SK-N-SH treated with all-trans-retinoic acid at 6 μM for 48 hours (cell line): Measurements from ENCODE around the gene RESF1.

ENCODE experiments used
- ATAC-seq: fragments of 200-7000 bp; cut with Tn5 transposase; 3 replicates; pipeline ENCODE4 v1.9.1; 2020; ENCODE audit warnings: mild to moderate bottlenecking, moderate library complexity
- ARNTL ChIP-seq: fragments of 450-650 bp; formaldehyde crosslinking; IDR thresholded peaks from 2 replicates; pipeline ENCODE4 v1.5.0; 2020; ENCODE audit warnings: low read depth, mild to moderate bottlenecking, moderate library complexity, borderline replicate concordance
- BACH2 ChIP-seq: fragments of 250-450 bp; sonication (Bioruptor Pico); IDR thresholded peaks from 2 replicates; pipeline ENCODE4 v1.9.0; 2021; ENCODE audit warnings: mild to moderate bottlenecking, borderline replicate concordance
- CSDC2 ChIP-seq: fragments of 250-450 bp; sonication (Bioruptor Pico); IDR thresholded peaks from 2 replicates; pipeline ENCODE4 v1.5.0; 2020; ENCODE audit warnings: mild to moderate bottlenecking, moderate library complexity
- ESRRG ChIP-seq: fragments of 250-450 bp; sonication (Bioruptor Pico); IDR thresholded peaks from 2 replicates; pipeline ENCODE4 v1.6.1; 2021; ENCODE audit warnings: mild to moderate bottlenecking
- GLIS3 ChIP-seq: fragments of 250-450 bp; sonication (Bioruptor Pico); IDR thresholded peaks from 2 replicates; pipeline ENCODE4 v1.5.0; 2020; ENCODE audit warnings: mild to moderate bottlenecking, moderate library complexity
- ISL1 ChIP-seq: fragments of 250-450 bp; sonication (Bioruptor Pico); IDR thresholded peaks from 2 replicates; pipeline ENCODE4 v2.1.2; 2022; ENCODE audit warnings: mild to moderate bottlenecking, moderate library complexity
- OSR1 ChIP-seq: fragments of 250-450 bp; sonication (Bioruptor Pico); IDR thresholded peaks from 2 replicates; pipeline ENCODE4 v1.8.0; 2022; ENCODE audit warnings: moderate library complexity, mild to moderate bottlenecking, inconsistent platforms
- PPARA ChIP-seq: fragments of 250-450 bp; sonication (Bioruptor Pico); IDR thresholded peaks from 2 replicates; pipeline ENCODE4 v1.5.0; 2020; ENCODE audit warnings: mild to moderate bottlenecking, borderline replicate concordance
- RARB ChIP-seq: fragments of 250-450 bp; sonication (Bioruptor Pico); IDR thresholded peaks from 2 replicates; pipeline ENCODE4 v1.8.0; 2021; ENCODE audit warnings: mild to moderate bottlenecking, moderate library complexity
- SNAI2 ChIP-seq: fragments of 250-450 bp; sonication (Bioruptor Pico); IDR thresholded peaks from 2 replicates; pipeline ENCODE4 v1.5.0; 2020; ENCODE audit warnings: mild to moderate bottlenecking, moderate library complexity
- TCF4 ChIP-seq: fragments of 250-450 bp; sonication (Bioruptor Pico); IDR thresholded peaks from 2 replicates; pipeline ENCODE4 v1.8.0; 2021; ENCODE audit warnings: mild to moderate bottlenecking, moderate library complexity, borderline replicate concordance
- TOX ChIP-seq: fragments of 250-450 bp; sonication (Bioruptor Pico); IDR thresholded peaks from 2 replicates; pipeline ENCODE4 v1.8.0; 2021; ENCODE audit warnings: mild to moderate bottlenecking, moderate library complexity, borderline replicate concordance
- ZC3H10 ChIP-seq: fragments of 250-450 bp; sonication (Bioruptor Pico); IDR thresholded peaks from 2 replicates; pipeline ENCODE4 v1.5.1; 2021; ENCODE audit warnings: mild to moderate bottlenecking, moderate library complexity
- ZFP3 ChIP-seq: fragments of 250-450 bp; sonication (Bioruptor Pico); IDR thresholded peaks from 2 replicates; pipeline ENCODE4 v1.5.0; 2020; ENCODE audit warnings: mild to moderate bottlenecking, moderate library complexity
- ZFP30 ChIP-seq: fragments of 450-650 bp; formaldehyde crosslinking; IDR thresholded peaks from 2 replicates; pipeline ENCODE4 v1.5.0; 2022; ENCODE audit warnings: mild to moderate bottlenecking, moderate library complexity
- ZNF565 ChIP-seq: fragments of 450-650 bp; formaldehyde crosslinking; conservative IDR thresholded peaks from 2 replicates; pipeline ENCODE4 v1.5.0; 2020; ENCODE audit warnings: low read depth, mild to moderate bottlenecking, moderate library complexity
- ZNF70 ChIP-seq: fragments of 450-650 bp; formaldehyde crosslinking; IDR thresholded peaks from 2 replicates; pipeline ENCODE4 v1.5.0; 2020; ENCODE audit warnings: mild to moderate bottlenecking, moderate library complexity
- ZNF8 ChIP-seq: fragments of 450-650 bp; formaldehyde crosslinking; IDR thresholded peaks from 2 replicates; pipeline ENCODE4 v1.5.0; 2020; ENCODE audit warnings: mild to moderate bottlenecking, moderate library complexity
- TF ChIP-seq, protein P1 (sequence below): fragments of 250-450 bp; sonication (Bioruptor Pico); IDR thresholded peaks from 2 replicates; pipeline ENCODE4 v1.5.1; 2020; ENCODE audit warnings: low read depth, mild to moderate bottlenecking, moderate library complexity
- TF ChIP-seq, protein P2 (sequence below): fragments of 250-450 bp; sonication (Bioruptor Pico); IDR thresholded peaks from 2 replicates; pipeline ENCODE4 v1.5.0; 2020; ENCODE audit warnings: mild to moderate bottlenecking, moderate library complexity
- TF ChIP-seq, protein P3 (sequence below): fragments of 250-450 bp; sonication (Bioruptor Pico); IDR thresholded peaks from 2 replicates; pipeline ENCODE4 v1.8.0; 2020; ENCODE audit warnings: mild to moderate bottlenecking, moderate library complexity, borderline replicate concordance
- TF ChIP-seq, protein P4 (sequence below): fragments of 250-450 bp; sonication (Bioruptor Pico); IDR thresholded peaks from 2 replicates; pipeline ENCODE4 v1.8.0; 2021; ENCODE audit warnings: low read depth, mild to moderate bottlenecking, moderate library complexity, borderline replicate concordance

The RESF1 gene

DNA sequence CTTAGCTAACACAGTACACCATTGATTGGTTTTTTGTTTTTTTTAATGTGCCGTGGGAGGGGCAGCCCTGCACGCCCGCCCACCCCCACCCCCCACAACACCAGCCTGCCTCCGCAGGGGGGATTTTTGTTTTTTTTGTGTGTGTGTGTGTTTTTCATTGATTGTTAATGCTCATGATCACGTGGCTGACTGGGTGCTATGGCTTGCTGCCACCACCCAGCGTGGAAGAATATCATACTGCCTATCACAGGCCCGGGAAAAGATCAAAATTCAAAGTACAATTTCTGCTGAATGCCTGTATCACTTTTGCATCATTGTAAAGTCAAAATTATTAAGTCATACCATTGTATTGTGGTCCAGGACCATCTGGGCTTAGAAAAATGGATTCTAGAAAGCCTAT lies 8.3 kb downstream of the RESF1 start (continued):
- TF ChIP-seq, protein P1, sequence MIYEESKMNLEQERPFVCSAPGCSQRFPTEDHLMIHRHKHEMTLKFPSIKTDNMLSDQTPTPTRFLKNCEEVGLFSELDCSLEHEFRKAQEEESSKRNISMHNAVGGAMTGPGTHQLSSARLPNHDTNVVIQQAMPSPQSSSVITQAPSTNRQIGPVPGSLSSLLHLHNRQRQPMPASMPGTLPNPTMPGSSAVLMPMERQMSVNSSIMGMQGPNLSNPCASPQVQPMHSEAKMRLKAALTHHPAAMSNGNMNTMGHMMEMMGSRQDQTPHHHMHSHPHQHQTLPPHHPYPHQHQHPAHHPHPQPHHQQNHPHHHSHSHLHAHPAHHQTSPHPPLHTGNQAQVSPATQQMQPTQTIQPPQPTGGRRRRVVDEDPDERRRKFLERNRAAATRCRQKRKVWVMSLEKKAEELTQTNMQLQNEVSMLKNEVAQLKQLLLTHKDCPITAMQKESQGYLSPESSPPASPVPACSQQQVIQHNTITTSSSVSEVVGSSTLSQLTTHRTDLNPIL (CRISPR knock-in tag) = no peak
- no peak for TF ChIP-seq GLIS3 (CRISPR knock-in tag)

DNA sequence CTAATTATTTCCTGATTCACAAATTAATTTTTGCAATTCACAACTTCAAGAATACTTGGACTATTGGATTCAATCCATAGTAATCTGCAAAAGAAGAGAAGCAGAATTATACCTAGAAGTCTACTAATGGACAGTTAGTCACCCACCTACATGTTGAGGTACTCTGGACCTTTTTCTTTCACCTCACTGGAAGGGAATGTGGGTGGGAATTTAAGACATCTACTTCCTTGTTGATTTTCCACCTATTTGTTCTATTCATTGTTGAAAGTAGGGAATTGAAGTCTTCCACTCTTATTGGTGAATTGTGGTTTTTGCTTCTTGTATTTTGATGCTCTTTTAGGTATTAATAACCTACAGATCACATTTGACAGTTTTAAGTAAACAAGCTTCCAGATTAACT lies 11.0 kb downstream of the RESF1 start:
- TF ChIP-seq ZC3H10 (CRISPR knock-in tag) = no peak
- TF ChIP-seq ZFP3 = no peak
- no peak for TF ChIP-seq ZNF70 (CRISPR knock-in tag)
- no peak for TF ChIP-seq ZNF8 (CRISPR knock-in tag)
- no peak for TF ChIP-seq ESRRG
- TF ChIP-seq, protein P2, sequence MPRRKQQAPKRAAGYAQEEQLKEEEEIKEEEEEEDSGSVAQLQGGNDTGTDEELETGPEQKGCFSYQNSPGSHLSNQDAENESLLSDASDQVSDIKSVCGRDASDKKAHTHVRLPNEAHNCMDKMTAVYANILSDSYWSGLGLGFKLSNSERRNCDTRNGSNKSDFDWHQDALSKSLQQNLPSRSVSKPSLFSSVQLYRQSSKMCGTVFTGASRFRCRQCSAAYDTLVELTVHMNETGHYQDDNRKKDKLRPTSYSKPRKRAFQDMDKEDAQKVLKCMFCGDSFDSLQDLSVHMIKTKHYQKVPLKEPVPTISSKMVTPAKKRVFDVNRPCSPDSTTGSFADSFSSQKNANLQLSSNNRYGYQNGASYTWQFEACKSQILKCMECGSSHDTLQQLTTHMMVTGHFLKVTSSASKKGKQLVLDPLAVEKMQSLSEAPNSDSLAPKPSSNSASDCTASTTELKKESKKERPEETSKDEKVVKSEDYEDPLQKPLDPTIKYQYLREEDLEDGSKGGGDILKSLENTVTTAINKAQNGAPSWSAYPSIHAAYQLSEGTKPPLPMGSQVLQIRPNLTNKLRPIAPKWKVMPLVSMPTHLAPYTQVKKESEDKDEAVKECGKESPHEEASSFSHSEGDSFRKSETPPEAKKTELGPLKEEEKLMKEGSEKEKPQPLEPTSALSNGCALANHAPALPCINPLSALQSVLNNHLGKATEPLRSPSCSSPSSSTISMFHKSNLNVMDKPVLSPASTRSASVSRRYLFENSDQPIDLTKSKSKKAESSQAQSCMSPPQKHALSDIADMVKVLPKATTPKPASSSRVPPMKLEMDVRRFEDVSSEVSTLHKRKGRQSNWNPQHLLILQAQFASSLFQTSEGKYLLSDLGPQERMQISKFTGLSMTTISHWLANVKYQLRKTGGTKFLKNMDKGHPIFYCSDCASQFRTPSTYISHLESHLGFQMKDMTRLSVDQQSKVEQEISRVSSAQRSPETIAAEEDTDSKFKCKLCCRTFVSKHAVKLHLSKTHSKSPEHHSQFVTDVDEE (CRISPR knock-in tag) = no peak
- TF ChIP-seq OSR1 (CRISPR knock-in tag) = no peak
- TF ChIP-seq TCF4 (CRISPR knock-in tag) = no peak
- TF ChIP-seq, protein P3, sequence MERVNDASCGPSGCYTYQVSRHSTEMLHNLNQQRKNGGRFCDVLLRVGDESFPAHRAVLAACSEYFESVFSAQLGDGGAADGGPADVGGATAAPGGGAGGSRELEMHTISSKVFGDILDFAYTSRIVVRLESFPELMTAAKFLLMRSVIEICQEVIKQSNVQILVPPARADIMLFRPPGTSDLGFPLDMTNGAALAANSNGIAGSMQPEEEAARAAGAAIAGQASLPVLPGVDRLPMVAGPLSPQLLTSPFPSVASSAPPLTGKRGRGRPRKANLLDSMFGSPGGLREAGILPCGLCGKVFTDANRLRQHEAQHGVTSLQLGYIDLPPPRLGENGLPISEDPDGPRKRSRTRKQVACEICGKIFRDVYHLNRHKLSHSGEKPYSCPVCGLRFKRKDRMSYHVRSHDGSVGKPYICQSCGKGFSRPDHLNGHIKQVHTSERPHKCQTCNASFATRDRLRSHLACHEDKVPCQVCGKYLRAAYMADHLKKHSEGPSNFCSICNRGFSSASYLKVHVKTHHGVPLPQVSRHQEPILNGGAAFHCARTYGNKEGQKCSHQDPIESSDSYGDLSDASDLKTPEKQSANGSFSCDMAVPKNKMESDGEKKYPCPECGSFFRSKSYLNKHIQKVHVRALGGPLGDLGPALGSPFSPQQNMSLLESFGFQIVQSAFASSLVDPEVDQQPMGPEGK (CRISPR knock-in tag) = no peak
- no peak for TF ChIP-seq ARNTL (CRISPR knock-in tag)
- no peak for TF ChIP-seq CSDC2 (CRISPR knock-in tag)
- TF ChIP-seq, protein P1 (CRISPR knock-in tag) = no peak
- no peak for TF ChIP-seq TOX (CRISPR knock-in tag)
- no peak for TF ChIP-seq PPARA (CRISPR knock-in tag)
- no peak for TF ChIP-seq ZFP30 (CRISPR knock-in tag)
- TF ChIP-seq ZNF565 = no peak
- TF ChIP-seq RARB (CRISPR knock-in tag) = no peak
- ATAC-seq = no peak

DNA sequence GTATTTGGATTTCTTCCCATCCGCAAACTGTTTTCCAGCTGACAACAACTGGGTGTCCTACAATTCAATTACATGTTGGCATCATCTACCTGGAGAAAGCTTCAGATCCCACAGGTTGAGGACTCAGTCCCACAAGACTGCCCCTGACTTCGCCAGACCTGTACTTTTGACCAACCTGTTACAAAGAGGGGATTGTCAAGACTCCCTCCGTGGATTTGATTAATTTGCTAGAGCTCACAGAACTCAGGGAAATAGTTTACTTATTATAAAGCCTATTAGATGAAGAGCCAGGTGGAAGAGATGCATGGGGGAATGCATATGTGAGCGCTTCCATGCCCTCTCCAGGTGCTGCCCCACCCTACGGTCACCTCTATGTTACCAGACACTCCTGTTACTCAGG lies 14.6 kb downstream of the RESF1 start:
- ATAC-seq = no peak
- TF ChIP-seq SNAI2 = no peak
- TF ChIP-seq PPARA (CRISPR knock-in tag) = no peak
- TF ChIP-seq ZNF70 (CRISPR knock-in tag) = no peak
- no peak for TF ChIP-seq ZNF8 (CRISPR knock-in tag)
- TF ChIP-seq ARNTL (CRISPR knock-in tag) = no peak
- TF ChIP-seq, protein P4, sequence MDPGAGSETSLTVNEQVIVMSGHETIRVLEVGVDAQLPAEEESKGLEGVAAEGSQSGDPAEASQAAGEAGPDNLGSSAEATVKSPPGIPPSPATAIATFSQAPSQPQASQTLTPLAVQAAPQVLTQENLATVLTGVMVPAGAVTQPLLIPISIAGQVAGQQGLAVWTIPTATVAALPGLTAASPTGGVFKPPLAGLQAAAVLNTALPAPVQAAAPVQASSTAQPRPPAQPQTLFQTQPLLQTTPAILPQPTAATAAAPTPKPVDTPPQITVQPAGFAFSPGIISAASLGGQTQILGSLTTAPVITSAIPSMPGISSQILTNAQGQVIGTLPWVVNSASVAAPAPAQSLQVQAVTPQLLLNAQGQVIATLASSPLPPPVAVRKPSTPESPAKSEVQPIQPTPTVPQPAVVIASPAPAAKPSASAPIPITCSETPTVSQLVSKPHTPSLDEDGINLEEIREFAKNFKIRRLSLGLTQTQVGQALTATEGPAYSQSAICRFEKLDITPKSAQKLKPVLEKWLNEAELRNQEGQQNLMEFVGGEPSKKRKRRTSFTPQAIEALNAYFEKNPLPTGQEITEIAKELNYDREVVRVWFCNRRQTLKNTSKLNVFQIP = no peak
- TF ChIP-seq ISL1 (CRISPR knock-in tag) = no peak
- TF ChIP-seq, protein P3 (CRISPR knock-in tag) = no peak
- no peak for TF ChIP-seq ZC3H10 (CRISPR knock-in tag)
- TF ChIP-seq OSR1 (CRISPR knock-in tag) = no peak
- TF ChIP-seq, protein P1 (CRISPR knock-in tag) = no peak
- TF ChIP-seq CSDC2 (CRISPR knock-in tag) = no peak
- TF ChIP-seq GLIS3 (CRISPR knock-in tag) = no peak
- no peak for TF ChIP-seq ESRRG
- no peak for TF ChIP-seq ZNF565
- no peak for TF ChIP-seq BACH2 (CRISPR knock-in tag)
- TF ChIP-seq TCF4 (CRISPR knock-in tag) = no peak
- TF ChIP-seq TOX (CRISPR knock-in tag) = no peak
- no peak for TF ChIP-seq ZFP3
